GM19467 (cell line): ENCODE results near the gene CAPN11.
A peak's percentile ranks its signal among the peaks of the same experiment; 100 is the strongest.

ENCODE experiments used
- ATAC-seq: cut with Tn5 transposase; IDR thresholded peaks from one replicate; pipeline ENCODE4 v1.9.1; 2021; ENCODE audit warnings: mild to moderate bottlenecking, moderate library complexity; ENCODE audit not compliant: unreplicated experiment

Gene CAPN11

GRCh38 chr6:44202972-44203750 lies 44.5 kb downstream of the CAPN11 start:
- no peak for ATAC-seq

GRCh38 chr6:44203955-44204354 lies 45.3 kb downstream of the CAPN11 start:
- ATAC-seq = no peak

GRCh38 chr6:44207966-44208365 lies 49.3 kb downstream of the CAPN11 start:
- no peak for ATAC-seq

GRCh38 chr6:44211284-44211683 lies 52.7 kb downstream of the CAPN11 start:
- no peak for ATAC-seq

GRCh38 chr6:44214307-44214706 lies 55.7 kb downstream of the CAPN11 start:
- no peak for ATAC-seq

- no peak for ATAC-seq
Observed at GRCh38 chr6:44216677-44217331, 58.2 kb downstream of the CAPN11 start, which contains the start of gene MYMX. Gene MYMX (plus strand): TSS chr6:44216926. CDS start chr6:44217472, 546 bp downstream.

GRCh38 chr6:44217332-44218143 lies 58.9 kb downstream of the CAPN11 start:
- no peak for ATAC-seq

GRCh38 chr6:44219053-44219814 lies 60.6 kb downstream of the CAPN11 start:
- ATAC-seq = peak; percentile 46

- ATAC-seq = no peak
Observed at GRCh38 chr6:44219815-44220784, 61.5 kb downstream of the CAPN11 start.

- ATAC-seq = no peak
Observed at GRCh38 chr6:44220913-44221290, 62.3 kb downstream of the CAPN11 start.

- ATAC-seq = no peak
Observed at GRCh38 chr6:44221291-44221960, 62.8 kb downstream of the CAPN11 start.

GRCh38 chr6:44221961-44222335 lies 63.3 kb downstream of the CAPN11 start:
- ATAC-seq = no peak

- ATAC-seq = no peak
Observed at GRCh38 chr6:44222486-44223318, 64.1 kb downstream of the CAPN11 start.

- peak; percentile 36 for ATAC-seq
Observed at GRCh38 chr6:44223319-44224028, 64.9 kb downstream of the CAPN11 start, which contains the start of gene SLC29A1. Gene SLC29A1 (plus strand): TSS chr6:44223595. CDS start chr6:44227314, 3,719 bp downstream.

- ATAC-seq = no peak
Observed at GRCh38 chr6:44224029-44224964, 65.7 kb downstream of the CAPN11 start.

GRCh38 chr6:44224965-44225305 lies 66.3 kb downstream of the CAPN11 start:
- ATAC-seq = no peak
